ENCODE measurements around the gene LENG8.

LENG8 gene

DNA sequence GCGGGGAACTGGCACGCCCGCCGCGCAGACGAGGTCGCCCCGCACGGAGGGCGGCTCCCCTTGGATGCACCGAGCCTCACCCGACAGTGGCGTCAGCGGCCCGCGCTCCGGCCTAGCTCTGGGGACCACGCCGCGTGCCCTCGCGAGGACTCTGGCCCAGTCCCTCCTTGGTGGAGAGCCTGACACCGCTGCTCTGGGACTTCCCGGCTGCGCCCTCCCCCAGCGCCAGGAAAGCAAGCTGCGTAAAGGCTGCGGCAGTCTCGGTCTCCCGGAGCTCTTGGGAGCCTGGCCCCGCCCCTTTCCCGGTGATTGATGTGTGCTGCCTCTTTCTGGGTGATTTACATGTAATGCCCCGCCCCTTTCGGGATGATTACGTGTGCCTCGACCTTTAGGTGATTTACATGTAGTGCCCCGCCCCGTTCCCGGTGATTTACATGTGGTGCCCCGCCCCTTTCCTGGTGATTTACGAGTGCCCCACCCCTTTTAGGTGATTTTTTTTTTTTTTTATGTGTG is 14.6 kb downstream of the LENG8 start, which contains the start of gene LENG9:
LENG9 (minus strand) TSS at position 248 of the 513 bp plus-strand sequence. CDS start 252 bp downstream, outside the sequence.
- Histone ChIP-seq H3K27ac (replicated peaks) (peak within 1 kb of the TSS; percentile 96), H3K27me3 (ENCODE audit: insufficient read depth, poor library complexity, severe bottlenecking) (peaks cover 12% of the 10 kb centered on the region), H3K4me3 (replicated peaks; ENCODE audit: insufficient read depth, low read length) (peak within 1 kb of the TSS; percentile 56)
- TF ChIP-seq POLR2AphosphoS5 (IDR thresholded peaks at IDR 0.05; ENCODE audit: low read depth) (peak; percentile 77; the same call in 1 of the 2 replicates), SPI1 (IDR thresholded peaks at IDR 0.05; ENCODE audit: borderline replicate concordance, low read depth) (no peak)
- peak; percentile 96 to 99 for DNase-seq (ENCODE audit: low read depth in 1 of 2, low spot score in 1 of 2)

DNA sequence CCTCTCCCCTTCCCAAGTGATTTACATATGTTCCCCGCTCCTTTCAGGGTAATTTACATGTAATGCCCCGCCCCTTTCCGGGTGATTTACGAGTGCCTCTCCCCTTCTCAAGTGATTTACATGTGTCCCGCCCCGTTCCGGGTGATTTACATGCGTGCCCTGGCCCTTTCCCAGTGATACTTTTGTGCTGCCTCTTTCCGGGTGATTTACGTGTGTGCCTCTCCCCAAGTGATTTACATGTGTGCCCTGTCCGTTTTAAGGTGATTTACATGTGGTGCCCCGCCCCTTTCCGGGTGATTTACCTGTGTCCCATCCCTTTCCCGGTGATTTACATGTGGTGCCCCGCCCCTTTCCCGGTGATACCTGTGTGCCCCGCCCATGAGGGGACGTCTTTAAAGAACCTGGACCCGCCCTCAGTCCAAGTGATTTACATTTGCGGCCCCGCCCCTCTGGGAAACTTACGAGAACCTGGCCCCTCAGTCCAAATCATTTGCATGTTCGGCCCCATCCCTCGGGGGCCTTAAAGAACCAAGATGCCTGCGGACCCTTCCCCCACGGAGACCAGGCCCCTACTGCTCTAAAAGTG is 15.1 kb downstream of the LENG8 start:
- peak in 1 of 2 experiments; percentile 92 for DNase-seq (ENCODE audit: low read depth in 1 of 2, low spot score in 1 of 2)
- H3K27ac ChIP-seq (replicated peaks), result peak overlapping the region; percentile 69
- H3K27me3 ChIP-seq (ENCODE audit: insufficient read depth, poor library complexity, severe bottlenecking), result peaks cover 16% of the 10 kb centered on the region
- peak overlapping the region; percentile 56 for H3K4me3 ChIP-seq (replicated peaks; ENCODE audit: insufficient read depth, low read length)
- no peak for TF ChIP-seq SPI1 (IDR thresholded peaks at IDR 0.05; ENCODE audit: borderline replicate concordance, low read depth)
- no peak for TF ChIP-seq GABPA (IDR thresholded peaks at IDR 0.05; ENCODE audit: low read depth)
- TF ChIP-seq, protein P1, sequence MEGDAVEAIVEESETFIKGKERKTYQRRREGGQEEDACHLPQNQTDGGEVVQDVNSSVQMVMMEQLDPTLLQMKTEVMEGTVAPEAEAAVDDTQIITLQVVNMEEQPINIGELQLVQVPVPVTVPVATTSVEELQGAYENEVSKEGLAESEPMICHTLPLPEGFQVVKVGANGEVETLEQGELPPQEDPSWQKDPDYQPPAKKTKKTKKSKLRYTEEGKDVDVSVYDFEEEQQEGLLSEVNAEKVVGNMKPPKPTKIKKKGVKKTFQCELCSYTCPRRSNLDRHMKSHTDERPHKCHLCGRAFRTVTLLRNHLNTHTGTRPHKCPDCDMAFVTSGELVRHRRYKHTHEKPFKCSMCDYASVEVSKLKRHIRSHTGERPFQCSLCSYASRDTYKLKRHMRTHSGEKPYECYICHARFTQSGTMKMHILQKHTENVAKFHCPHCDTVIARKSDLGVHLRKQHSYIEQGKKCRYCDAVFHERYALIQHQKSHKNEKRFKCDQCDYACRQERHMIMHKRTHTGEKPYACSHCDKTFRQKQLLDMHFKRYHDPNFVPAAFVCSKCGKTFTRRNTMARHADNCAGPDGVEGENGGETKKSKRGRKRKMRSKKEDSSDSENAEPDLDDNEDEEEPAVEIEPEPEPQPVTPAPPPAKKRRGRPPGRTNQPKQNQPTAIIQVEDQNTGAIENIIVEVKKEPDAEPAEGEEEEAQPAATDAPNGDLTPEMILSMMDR (IDR thresholded peaks at IDR 0.05; ENCODE audit: insufficient read depth, low read length), result no peak
- TF ChIP-seq, protein P2, sequence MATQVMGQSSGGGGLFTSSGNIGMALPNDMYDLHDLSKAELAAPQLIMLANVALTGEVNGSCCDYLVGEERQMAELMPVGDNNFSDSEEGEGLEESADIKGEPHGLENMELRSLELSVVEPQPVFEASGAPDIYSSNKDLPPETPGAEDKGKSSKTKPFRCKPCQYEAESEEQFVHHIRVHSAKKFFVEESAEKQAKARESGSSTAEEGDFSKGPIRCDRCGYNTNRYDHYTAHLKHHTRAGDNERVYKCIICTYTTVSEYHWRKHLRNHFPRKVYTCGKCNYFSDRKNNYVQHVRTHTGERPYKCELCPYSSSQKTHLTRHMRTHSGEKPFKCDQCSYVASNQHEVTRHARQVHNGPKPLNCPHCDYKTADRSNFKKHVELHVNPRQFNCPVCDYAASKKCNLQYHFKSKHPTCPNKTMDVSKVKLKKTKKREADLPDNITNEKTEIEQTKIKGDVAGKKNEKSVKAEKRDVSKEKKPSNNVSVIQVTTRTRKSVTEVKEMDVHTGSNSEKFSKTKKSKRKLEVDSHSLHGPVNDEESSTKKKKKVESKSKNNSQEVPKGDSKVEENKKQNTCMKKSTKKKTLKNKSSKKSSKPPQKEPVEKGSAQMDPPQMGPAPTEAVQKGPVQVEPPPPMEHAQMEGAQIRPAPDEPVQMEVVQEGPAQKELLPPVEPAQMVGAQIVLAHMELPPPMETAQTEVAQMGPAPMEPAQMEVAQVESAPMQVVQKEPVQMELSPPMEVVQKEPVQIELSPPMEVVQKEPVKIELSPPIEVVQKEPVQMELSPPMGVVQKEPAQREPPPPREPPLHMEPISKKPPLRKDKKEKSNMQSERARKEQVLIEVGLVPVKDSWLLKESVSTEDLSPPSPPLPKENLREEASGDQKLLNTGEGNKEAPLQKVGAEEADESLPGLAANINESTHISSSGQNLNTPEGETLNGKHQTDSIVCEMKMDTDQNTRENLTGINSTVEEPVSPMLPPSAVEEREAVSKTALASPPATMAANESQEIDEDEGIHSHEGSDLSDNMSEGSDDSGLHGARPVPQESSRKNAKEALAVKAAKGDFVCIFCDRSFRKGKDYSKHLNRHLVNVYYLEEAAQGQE (IDR thresholded peaks at IDR 0.05; ENCODE audit: insufficient replicate concordance, low read depth), result no peak
- no peak for TF ChIP-seq POLR2AphosphoS5 (IDR thresholded peaks at IDR 0.05; ENCODE audit: low read depth)

DNA sequence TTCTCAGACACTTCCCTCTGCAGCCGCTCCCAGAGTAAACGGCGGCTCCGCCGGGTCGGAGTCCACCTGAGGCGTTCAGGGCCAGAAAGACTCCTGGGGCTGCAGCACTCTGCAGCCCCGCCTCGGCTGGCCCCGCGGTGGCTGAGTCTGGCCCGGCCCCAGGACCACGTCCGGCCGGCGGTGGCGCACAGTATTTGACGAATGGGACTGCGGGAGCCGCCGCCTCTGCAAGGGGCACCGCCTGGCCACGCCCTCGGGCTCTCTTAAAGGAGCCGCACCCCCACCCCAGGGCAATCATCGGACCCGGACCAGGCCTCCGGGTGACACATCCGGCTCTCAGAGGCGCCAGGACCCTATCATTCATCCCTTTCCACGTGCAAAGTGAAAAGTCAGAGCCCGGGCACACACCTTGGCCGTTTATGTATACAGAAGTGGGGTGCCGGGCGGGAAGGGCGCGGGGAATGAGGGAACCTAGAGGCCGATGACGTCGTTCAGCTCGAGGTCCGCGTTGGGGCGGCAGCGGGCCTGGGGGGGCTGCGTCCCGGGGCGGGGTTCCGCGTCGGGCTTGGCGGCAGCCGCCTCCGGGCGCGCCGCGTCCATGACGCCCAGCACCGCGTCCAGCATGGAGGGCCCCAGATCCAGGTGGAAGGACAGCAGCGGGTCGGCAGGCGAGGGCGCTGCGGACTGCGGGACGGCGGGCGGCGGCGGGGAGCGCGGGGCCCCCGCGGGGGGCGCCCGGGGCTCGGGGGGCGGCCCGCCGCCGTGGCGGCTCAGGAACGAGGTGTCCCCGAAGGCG is 15.8 kb downstream of the LENG8 start:
- H3K27ac ChIP-seq (replicated peaks), result peak overlapping the region; percentile 69
- TF ChIP-seq POLR2AphosphoS5 (IDR thresholded peaks at IDR 0.05; ENCODE audit: low read depth) (no peak), GABPA (IDR thresholded peaks at IDR 0.05; ENCODE audit: low read depth) (peak; percentile 64), SPI1 (IDR thresholded peaks at IDR 0.05; ENCODE audit: borderline replicate concordance, low read depth) (no peak)
- TF ChIP-seq, protein P1 (IDR thresholded peaks at IDR 0.05; ENCODE audit: insufficient read depth, low read length), result no peak
- TF ChIP-seq, protein P2 (IDR thresholded peaks at IDR 0.05; ENCODE audit: insufficient replicate concordance, low read depth), result no peak
- DNase-seq (ENCODE audit: low read depth in 1 of 2, low spot score in 1 of 2), result peak in 1 of 2 experiments; percentile 91

More for the DNA sequence above, 15.8 kb downstream of the LENG8 start:
- H3K27me3 ChIP-seq (ENCODE audit: insufficient read depth, poor library complexity, severe bottlenecking), result peaks cover 23% of the 10 kb centered on the region
- H3K4me3 ChIP-seq (replicated peaks; ENCODE audit: insufficient read depth, low read length), result peak overlapping the region; percentile 56

Measured in HL-60 (cell line).